Subcutaneous adipose tissue (tissue), 4 donors: ENCODE data around the gene DHODH. TPM values are rescaled to one million over a fixed set of nuclear protein-coding genes. Genes with fewer than 3 reads are reported as not detected.

Source experiments
- CTCF ChIP-seq: fragments of 450-650 bp; IDR thresholded peaks from one replicate; pipeline ENCODE4 v1.5.1; 2016; ENCODE audit warnings: low read depth, mild to moderate bottlenecking, control low read depth, antibody characterized with exemption, moderate library complexity
- total RNA-seq, 4 donors: library from RNA; depleted of rRNA; stranded (reverse); fragments of >200 nt; gene quantifications; one replicate each; pipeline ENCODE4 v1.1.0, GENCODE V29; 2016

The DHODH gene
- total RNA-seq, 4 donors from 2014 or later = 3.2 to 15.3 (median 4.8) TPM

GRCh38 chr16:72015124-72015523, 6.6 kb downstream of the DHODH start:
- no peak for TF ChIP-seq CTCF

DNA sequence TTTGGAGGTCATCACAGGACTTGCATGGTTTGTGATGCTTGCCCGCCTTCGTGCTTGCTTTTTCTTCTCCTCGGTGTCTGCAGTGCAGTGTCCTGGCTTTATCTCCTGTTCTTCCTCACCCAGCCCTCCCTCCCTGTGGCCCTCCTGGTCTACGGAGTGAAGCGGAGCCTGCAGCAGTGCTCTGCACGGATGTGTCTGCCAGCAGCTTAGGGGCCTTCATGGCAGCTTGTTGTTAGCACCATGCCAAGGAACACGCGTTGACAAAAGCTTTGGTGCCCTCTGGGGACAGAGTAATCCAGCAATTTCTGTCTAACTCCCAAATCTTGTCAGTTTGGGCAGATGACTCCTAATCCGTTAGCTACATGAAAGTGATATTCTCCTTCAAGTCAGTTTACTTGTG, 9.9 kb downstream of the DHODH start:
- no peak for TF ChIP-seq CTCF

GRCh38 chr16:72021043-72021442, 12.5 kb downstream of the DHODH start:
- TF ChIP-seq CTCF = no peak

- no peak for TF ChIP-seq CTCF
Measured at GRCh38 chr16:72022127-72022526, 13.6 kb downstream of the DHODH start.

DNA sequence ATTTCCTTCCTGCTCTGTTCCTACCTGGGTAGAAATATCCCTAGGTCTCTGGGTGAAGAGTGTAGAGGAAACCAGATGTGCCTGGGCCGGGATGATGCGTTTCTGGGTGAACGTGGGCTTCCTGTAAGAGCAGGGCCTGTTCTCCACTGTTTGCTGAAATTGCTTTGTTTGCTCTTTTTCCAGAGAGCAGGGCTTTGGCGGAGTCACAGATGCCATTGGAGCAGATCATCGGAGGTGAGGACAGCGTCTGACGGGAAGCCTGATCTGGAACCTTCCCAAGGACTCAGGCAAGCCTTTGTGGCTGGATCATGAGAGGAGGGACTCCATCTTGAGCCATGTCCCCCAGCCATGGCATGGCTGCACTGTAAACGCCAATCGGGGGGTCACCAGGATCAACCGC, 15.4 kb downstream of the DHODH start:
- TF ChIP-seq CTCF = no peak

DNA sequence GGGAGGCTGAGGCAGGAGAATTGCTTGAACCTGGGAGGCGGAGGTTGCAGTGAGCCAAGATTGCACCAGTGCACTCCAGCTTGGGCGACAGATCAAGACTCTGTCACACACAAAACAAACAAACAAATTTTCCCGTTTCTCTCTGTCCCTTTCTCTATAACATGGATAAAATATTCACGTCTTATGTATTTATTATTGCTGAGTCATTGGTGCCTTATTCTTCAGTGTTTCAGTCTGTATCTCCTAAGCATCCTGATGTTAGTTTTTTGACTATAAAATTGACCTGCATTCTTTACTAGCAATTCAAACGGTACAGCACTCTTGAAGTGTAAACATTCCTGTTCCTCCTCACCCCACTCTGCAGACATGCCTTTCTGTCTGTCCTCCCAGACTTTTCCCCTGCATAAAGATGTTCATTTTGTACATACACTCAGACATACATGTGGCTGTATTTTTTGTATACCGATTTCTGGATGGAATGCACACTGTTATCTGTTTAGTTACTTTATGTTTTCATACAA, 16.4 kb downstream of the DHODH start:
- TF ChIP-seq CTCF = no peak

DNA sequence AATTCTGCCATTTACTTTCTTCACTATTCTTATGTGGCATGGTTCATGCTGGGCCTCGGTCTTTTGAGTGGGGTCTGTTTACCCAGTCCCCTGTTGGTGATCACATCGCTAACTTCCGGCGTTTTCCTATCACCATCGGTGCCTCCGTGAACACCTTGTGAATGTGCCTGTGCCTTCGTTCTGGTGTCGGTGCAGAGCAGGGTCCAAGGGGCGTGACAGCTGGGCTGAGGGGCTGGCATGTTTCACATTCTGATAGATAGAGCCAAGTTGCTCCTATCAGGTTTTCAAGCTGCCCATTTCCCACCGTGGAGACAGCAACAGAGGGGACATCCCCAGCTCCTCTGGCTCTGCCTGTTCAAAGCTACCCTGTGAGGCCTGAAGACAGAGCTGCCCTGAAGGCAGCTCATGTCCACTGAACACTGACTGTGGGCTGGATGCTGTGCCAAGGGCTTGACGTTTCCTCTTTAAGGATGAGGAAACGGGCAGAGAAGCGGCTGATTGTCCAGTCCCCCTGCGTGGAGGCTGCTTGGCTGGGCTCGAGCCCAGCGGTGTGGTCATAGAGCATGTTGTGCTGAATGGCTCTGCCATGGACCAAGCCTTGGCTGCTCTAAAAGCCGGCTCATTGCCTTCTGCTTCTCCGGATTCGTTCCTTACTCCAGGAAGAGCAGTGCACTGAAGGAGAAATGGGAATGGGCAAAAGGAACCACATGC, 17.0 kb downstream of the DHODH start:
- no peak for TF ChIP-seq CTCF
